T-helper 2 cell treated with Interferon-gamma antibody and Interleukin-4, amounts not matched to agents 100 ng/mL and 5 ng/mL, for 36 hours (primary cell): ENCODE measurements around the gene MAGI2. TPM values are rescaled to one million over a fixed set of nuclear protein-coding genes. Genes with fewer than 3 reads are reported as not detected.
"Not testable (repeated sequence)": the region's sequence is repeated elsewhere in the genome, so short reads cannot be mapped to it uniquely, and the experiment has no call there.

ENCODE experiments used
- intact Hi-C: fragments of 100-400 bp; cut with micrococcal nuclease; formaldehyde crosslinking; loops from one replicate; pipeline ENCODE4 v1.15.1; 2023
- total RNA-seq: library from RNA; stranded (reverse); gene quantifications from 2 replicates; pipeline ENCODE4 v1.2.3, GENCODE V29; 2022

MAGI2 gene
- total RNA-seq, 1 donor from 2014 or later = not detected

DNA sequence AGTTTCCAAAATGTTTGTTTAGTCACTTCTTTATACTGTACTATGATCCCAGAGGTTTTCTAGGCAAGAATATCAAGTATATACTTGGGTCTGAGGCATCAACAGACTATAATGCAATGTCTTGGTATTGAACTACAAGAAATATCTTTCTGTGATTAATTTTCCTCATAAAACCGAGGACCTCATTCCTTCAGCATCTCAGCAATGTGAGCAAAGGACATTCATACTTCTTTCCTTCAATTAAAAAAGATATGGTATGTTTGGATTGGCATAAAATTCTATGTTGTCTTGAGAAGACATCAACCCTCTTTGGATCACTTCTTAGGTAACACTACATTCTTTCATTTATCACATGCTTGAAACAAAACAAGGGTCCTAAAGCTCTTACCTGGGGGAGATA is 1130.3 kb downstream of the MAGI2 start:
- intact Hi-C loops = no loop called here

DNA sequence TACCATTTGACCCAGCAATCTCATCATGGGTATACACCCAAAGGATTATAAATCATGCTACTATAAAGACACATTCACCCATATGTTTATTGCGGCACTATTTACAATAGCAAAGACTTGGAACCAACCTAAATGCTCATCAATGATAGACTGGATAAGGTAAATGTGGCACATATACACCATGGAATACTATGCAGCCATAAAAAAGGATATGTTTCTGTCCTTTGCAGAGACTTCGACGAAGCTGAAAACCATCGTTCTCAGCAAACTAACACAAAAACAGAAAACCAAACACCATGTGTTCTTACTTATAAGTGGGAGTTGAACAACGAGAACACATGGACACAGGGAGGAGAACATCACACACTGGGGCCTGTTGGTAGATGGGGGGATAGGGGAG is 1131.2 kb downstream of the MAGI2 start:
- intact Hi-C loops = not testable (repeated sequence)

DNA sequence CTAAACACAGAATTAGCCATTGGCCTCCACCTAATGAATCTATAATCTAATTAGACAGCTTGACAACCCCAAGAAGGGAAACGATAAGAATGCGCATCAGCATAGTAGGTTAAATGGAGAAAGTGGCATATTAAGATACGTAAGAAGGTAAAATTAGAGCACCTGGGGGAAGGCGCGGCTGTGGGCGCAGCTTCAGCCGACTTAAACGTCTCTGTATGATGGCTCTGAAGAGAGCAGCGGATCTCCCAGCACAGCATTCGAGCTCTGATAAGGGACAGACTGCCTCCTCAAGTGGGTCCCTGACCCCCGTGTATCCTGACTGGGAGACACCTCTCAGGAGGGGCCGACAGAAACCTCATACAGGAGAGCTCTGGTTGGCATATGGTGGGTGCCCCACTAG is 1136.1 kb downstream of the MAGI2 start:
- intact Hi-C loops = no loop called here

DNA sequence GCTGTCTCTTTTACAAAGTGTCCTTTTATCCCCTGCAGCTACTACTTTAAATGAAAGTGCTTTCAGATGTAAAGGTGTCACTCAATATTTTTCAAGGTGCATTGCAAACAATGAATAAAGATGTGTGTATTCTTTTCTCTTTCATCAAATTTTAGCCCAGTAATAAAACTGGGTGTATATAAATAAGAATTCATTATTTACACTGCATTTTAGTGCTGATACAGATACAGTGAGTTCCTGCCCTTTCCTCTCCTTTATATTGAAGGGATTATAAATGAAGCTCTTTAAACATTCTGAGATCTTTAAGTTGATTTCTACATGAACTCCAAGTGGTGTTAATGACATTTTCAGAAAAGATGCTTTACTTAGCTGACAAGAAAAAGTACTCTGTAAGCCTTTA is 1137.4 kb downstream of the MAGI2 start:
- intact Hi-C loops = no loop called here

DNA sequence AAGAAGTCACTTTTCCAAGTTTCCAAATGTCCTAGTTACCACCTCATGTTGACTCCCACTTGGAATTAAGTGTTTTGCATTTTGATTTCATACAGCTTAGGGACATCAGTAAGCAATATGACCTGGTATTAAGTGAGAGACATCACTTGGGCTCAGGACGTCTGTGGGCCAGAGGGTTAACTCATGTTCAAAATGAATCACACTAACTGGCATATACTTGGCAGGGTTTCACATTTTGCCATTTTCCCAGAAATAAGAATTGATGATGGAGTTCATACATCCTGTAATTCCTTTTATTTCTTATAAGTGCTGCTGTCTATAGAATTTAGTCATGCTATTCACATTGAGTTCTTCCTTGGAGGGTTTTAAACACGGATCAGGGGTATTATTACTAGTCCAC is 1138.3 kb downstream of the MAGI2 start:
- intact Hi-C loops = no loop called here

DNA sequence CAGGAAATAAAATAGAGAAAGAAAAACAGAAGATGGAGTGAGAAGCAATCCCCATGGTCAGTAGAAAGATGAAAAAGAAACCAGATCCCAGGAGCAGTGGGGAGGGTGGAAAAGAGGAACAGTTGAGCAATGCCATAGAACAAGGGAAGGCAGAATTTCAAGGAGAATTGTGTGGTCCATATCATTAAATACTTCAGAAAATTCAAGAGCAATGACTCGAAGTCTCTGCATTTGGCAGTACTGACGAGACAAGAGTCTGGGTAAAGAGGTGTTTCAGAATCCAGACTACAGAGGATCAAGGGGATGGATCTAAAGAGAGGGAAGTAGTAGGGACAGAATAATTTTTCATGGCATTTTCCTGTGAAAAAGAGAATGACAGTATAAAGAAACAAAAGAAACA is 1142.3 kb downstream of the MAGI2 start:
- intact Hi-C loops = no loop called here

DNA sequence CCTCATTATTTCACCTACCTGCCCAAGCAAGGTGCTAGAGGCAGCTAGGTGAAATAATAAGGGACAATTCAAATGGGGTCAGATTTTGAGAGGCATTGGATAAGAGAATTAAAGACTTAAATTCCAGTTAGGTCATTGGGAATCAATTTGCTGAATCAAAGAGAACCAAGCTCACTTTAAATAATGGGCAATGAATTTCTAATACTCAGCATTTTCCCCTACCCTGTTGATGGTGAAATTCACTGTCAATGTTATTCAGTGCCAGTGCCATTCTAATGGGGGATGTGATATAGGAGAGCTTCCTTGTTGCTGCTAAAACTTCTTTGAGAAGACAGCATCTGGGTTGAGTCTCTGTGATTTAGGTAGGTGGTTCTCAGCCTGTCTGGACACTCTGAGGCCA is 1145.6 kb downstream of the MAGI2 start:
- intact Hi-C loops = no loop called here

DNA sequence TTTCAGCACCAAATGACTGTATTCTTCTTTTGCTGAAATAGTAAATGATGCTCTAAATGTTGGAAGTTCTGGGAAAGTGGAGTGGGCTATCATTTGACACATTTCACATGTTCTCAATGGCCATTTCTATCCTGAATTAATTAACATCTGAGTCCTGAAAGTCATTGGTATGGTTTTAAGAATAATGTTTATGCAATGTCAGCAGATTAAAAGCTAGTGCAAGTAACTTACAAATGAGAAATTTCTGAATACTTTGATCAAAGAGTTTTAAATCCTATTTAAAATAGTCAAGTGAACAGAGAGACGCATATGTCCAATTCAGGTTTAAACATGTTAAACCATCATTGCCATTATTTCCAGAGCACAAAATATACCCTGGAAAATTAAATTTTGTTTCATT is 1146.8 kb downstream of the MAGI2 start:
- intact Hi-C loops = no loop called here

DNA sequence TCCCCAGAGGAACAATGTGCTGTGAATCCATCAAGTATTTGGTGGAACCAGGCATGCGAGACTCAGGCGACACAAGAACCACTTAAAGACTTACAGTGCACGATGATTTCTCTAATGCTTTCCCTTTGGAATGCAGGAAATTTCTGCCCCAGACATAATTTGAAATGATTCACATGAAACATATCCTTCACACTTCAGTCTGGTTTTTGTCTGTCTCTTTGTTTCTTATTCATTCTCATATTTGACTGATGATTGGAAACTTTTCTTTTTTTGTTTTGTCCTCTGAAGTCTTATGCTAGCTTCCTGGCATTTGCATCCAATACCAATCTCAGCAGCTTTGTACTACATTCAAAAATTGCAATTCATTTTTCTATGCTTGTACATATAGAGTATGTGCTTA is 1152.1 kb downstream of the MAGI2 start:
- intact Hi-C loops = no loop called here

DNA sequence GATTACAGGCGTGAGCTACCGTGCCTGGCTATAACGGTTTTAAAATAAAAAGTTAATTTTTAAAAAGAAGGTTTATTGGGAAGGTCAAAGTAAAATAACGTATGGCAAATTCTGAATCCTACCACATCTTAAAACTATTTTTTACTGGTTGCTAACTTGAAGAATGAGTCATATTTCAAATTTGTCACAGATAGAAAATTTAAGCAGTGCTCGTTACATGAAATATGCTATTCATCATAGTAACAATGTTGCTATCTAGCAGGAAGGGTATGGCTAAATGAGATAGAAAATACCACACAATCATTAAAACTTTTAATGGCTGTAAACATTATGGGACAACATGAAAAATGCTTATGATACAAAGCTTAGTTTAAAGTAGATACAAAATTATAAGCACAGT is 1154.4 kb downstream of the MAGI2 start:
- intact Hi-C loops = no loop called here

DNA sequence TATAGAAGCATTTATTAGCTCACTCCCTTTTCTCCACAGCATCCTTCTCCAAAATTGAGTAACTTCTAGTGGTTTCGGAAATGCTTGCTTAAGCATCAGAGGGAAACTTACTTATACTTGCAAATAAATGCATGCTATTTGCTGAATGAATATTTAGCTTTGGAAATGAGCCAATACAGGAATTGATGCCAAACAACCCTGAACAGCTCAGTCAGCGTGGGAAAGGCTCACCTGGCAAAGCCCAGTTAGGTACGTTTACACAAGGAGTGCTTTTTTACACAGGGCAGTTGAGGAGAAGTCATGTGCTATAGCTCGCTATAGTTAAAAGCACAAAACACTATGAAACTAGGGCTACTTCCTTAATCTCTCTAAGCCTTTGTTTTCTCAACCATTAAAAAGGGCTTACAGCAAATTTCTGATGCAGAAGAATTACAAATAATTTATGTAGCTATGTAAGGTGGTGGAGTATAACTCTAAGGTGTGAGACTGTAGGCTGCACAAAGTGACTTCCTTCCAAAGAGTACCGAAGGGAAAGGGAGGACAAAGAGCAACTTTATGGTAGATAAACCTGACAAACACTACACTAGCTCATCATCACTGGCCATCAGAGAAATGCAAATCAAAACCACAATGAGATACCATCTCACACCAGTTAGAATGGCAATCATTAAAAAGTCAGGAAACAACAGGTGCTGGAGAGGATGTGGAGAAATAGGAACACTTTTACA is 1156.7 kb downstream of the MAGI2 start:
- intact Hi-C loops = no loop called here

DNA sequence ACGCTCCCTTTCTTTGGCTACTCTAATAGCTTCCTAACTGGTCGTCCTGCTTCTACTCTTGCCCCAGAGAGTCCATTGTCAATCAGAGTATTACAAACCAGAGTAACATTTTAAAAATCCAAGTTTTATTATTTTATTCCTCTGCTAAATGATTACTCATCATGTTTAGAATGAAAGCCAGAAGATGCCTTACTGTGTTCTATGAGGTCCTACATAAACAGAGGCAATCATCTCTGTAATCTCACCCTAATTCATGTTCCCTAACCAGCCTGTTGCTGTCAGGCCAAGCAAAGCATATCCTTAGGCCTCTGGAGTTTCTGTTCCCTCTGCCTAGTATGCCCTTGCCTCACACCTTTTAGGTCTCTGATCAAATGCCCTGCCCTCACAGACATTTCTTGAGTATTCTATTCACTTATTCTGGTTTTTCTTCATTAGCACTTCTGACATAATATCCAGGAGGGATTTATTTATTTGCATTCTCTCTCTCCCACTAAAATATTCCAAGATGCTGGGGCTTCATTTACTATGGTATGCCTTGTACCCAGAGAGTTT is 1157.3 kb downstream of the MAGI2 start:
- intact Hi-C loops = no loop called here

DNA sequence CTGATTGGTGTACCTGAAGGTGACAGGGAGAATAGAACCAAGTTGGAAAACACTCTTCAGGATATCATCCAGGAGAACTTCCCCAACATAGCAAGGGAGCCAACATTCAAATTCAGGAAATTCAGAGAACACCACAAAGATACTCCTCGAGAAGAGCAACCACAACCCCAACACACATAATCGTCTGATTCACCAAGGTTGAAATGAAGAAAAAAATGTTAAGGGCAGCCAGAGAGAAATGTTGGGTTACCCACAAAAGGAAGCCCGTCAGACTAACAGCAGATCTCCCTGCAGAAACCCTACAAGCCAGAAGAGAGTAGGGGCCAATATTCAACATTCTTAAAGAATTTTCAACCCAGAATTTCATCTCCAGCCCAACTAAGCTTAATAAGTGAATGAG is 1164.0 kb downstream of the MAGI2 start:
- intact Hi-C loops = not testable (repeated sequence)

DNA sequence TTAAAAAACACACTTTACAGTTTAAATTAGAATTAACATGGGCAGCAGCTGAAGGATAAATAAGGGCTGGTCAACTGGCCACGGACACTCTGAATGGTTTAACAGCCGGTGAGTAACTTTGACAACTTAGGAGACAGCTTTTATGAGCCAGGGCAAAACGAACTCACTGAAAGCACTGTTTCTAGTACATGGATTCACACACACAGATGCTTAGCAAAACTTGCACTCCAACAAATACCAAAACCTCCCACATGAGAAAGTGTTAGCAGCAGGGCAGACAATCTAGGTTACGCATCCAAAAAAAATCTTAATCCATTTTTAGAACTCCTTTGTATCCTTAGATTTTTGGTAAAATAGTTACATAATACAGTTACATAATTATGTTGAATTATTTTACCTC is 1168.5 kb downstream of the MAGI2 start:
- intact Hi-C loops = no loop called here

DNA sequence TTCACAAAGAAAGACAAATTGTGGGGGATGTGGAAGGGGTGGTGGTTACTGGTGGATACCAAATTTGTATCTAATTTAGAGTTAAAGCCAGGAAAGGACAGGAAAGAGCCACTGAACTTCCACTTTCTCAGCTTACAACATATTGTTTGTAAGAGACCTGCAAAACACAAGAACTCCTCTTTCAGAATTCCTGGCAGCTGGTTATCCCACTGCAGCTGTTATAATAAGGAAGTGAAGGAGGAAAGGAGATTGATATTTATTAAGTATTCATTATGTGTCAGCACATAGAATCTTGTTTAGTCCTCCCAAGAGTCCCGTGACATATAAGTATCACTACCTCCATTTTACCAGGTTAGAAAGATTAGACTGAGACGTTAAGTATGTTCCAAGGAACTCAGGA is 1173.2 kb downstream of the MAGI2 start:
- intact Hi-C loops = no loop called here

DNA sequence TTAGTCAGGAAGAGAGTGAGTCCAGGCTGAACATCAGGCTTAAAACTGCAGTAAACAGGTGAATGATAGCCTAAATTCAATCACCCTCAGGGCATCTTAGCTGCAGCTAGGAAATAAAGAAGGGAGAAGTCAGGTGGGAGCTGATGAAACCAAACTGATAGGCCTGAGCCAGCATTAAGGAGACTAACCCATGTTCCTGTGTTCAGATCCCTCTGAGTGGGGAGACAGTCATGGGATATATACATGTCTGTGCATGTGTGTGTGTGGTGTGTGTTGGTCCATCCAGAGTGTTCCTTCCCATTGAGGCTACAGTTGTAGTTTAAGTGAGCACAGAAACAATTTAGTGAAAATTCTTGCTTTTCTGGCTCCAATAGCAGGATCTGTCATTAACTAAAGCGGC is 1174.0 kb downstream of the MAGI2 start:
- intact Hi-C loops = no loop called here

DNA sequence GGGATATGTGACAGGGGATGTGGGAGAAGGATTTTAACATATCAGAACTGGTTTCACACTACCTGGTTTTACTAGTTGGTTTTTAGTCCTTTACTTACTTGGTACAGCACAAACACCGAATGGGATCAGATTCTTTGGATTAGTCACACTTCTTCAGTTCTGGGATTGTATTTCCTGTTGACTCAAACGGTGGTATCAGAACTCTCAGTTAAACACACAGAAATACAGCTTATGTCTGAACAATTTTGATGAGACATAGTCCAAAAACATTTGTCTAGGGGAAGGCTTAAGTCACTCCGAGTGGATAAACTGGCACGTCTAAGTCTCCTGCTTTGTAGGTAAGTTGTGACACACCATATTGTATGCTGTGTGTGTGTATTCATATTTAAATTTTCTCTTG is 1174.4 kb downstream of the MAGI2 start:
- intact Hi-C loops = no loop called here

DNA sequence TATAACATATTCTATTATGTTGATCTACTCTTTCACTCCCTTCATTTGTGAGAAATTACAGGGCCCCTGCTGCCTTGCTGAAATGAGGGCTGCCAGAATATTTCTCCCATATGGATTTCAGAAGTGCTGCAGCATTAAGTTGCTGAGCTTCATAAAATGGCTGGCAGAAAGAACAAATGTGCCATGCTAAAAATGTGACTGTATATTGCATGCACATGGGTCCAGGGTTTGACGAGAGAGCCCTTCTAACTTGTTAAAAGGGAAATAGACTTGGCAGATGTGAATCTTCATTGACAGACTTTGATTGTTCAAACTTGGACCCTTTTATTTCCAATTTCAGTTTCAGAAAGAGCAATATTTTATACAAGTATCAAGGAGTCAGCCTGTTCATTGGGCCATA is 1186.3 kb downstream of the MAGI2 start:
- intact Hi-C loops = no loop called here

DNA sequence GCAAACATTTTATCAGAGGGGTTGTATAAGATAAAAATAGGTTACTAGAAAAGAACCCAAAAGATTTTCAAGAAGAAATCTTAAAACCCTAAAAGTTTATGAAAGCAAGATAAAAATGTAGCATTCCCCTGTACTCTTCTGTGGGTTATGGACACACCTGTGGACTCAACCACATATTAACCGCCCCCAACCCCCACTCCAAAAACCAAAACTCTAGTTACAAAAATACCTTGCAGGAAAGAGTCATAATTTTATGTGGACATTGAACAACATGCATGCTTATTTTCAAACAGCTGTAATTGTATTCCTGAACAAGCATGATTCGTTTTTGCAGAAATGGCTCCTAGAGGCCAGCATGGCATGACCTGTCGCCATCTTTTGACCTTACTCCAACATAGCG is 1188.0 kb downstream of the MAGI2 start:
- intact Hi-C loops = no loop called here

DNA sequence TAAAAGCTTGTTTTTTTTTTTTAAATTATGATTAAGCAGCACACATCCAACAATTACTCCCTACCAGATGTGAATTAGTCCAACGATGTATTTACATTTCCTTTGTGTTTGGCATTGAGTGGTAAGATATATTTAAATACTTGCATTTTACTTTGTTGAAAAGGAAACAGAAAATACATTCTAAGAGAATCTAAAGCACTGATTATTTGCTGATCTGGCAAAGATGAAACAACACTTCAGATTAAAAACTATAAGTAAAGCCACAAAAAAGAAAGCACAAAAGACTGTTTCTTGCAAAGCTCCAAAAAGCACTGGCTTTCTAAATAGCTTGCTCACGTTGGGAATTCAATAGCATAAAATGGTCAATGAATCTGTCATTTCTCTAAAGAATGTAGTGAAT is 1188.4 kb downstream of the MAGI2 start:
- intact Hi-C loops = no loop called here

DNA sequence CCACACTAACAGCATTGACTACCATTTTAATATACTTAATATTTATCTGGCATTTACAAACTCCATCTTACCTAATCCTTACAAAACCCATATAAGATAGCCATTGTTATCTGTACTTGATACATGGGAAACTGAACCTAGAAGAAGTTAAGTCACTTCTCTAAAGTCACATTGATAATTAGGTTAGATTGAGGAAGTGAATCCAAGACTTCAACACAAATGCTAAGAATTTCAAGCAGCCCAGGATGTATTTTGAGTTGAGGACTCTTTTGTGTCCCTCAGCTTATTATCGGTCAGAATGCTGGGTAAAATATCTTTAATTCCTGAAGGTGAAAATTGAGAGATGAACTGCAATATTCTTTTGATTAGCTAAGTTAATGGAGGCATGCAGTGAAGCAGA is 1189.4 kb downstream of the MAGI2 start:
- intact Hi-C loops = no loop called here

DNA sequence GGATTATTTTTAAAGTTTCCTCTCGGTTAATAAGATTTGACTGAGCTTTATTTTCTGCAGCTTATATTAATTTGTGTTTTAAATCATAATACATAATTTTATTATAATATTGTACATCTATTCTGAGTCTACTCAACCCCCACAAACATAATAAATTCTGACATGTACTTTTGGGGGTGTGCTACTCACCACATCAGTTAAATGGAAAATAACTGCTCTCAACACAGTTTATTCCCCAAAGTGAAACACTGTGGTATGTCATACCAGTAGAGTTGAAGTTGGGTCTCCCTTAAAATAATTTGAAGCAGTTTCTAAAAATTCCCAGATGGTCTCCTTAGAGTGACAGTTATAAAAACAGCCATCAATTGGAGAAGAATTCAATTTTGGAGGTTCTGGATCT is 1191.7 kb downstream of the MAGI2 start:
- intact Hi-C loops = no loop called here

DNA sequence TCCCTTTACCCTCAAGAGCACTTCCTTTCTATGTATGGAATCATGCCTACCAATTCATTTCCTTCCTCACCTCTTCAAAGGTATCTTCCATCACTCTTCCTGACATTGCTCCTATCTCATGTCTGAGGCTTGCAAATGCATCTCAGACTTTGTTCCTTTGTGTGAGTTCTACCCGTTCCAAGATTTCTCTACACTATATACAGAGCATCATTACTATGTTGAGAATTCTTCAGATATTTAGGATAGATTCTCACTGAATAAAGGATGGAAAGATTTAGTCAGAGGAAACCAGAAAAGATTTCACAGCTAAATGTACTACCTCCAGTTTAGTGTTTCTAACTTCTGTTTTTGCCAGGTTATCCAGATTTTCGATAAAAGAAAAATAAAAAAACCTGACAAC is 1192.2 kb downstream of the MAGI2 start:
- intact Hi-C loops = no loop called here

DNA sequence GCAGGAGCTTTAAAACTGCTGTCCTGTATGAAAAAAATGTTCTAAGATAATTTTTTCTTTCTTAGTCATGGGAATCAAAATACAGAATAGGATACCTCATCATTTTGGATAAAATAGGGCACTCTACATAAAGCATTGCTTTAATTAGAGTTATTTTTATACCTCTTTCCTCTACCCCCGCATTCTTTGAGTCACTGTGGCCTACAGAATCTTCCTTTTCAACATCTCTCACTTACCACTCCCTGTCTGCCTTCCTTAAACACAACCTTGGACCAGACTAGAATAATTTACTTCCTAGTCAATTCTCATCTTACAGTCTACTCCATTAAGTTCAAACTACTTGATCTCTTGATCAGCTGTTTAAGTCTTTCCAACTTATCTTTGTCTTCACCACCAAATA is 1192.6 kb downstream of the MAGI2 start:
- intact Hi-C loops = no loop called here
